Measurements from ENCODE around the gene APOL3. TPM values are rescaled to one million over a fixed set of nuclear protein-coding genes. Genes with fewer than 3 reads are reported as not detected.

Gene APOL3
- total and polyA plus RNA-seq, 2 donors (not counting 3 experiments of a cell fraction or from before 2014, with no cell fraction given) = 17.9 to 36.9 TPM

DNA sequence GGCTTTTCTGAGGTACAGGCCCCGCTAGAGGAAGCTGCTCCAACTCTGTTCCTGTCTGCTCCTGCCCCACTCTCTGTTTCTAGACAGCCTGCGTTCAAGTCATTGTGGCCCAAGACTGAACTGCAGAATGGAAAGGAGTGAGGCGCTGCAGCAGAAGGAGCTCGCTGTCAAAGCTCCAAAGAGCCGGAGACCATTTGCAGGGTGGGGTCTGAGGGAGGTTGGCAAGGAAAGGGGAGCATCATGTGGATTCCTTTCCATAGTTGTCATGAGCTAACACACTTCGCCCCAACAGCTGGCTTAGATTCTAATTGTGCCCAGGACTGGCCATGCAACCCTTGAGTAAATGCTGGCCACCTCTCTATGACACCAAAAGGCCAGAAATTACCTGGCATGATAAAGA is 22.3 kb upstream of the APOL3 start:
- Histone ChIP-seq H4K20me1 (replicated peaks; ENCODE audit: control insufficient read depth, extremely low read depth, insufficient read depth, low read length) (no peaks in the 10 kb centered on the region), H3K4me3 (replicated peaks in 1 of 3; ENCODE audit: insufficient read depth in 1 of 3, low read depth in 1 of 3, low read length in 3 of 3) (no peak overlapping the region), H3K27me3 (ENCODE audit: control insufficient read depth in 2 of 2, insufficient read depth in 2 of 2, low read length in 2 of 2) (peaks cover 2 to 5% of the 10 kb centered on the region in 2 experiments), H3K9me1 (replicated peaks; ENCODE audit: control insufficient read depth, extremely low read depth, insufficient read depth, low read length) (no peaks in the 10 kb centered on the region), H3K4me2 (ENCODE audit: insufficient read depth, low read length) (no peak overlapping the region), H3K4me1 (ENCODE audit: control insufficient read depth, extremely low read depth, insufficient read depth, low read length) (no peaks in the 10 kb centered on the region), H3K9ac (replicated peaks; ENCODE audit: extremely low read depth, insufficient read depth, low read length) (no peak overlapping the region), H3K9me3 (replicated peaks; ENCODE audit: control insufficient read depth, insufficient read depth, low read length) (no peaks in the 10 kb centered on the region), H2AFZ (ENCODE audit: low read depth, low read length) (no peak overlapping the region), H3K27ac (ENCODE audit: insufficient read depth, low read depth, low read length) (no peak overlapping the region), H3K36me3 (ENCODE audit: control insufficient read depth in 2 of 2, extremely low read depth in 1 of 2, insufficient read depth in 2 of 2, low read length in 2 of 2) (no peaks in the 10 kb centered on the region), H3K79me2 (ENCODE audit: control insufficient read depth, insufficient read depth, low read length) (no peaks in the 10 kb centered on the region)
- dilution Hi-C loops (cut with MboI; ENCODE audit: extremely low pct_ligation_motif_present, low sequenced_read_pairs) = no loop called here
- TF ChIP-seq, protein P1, sequence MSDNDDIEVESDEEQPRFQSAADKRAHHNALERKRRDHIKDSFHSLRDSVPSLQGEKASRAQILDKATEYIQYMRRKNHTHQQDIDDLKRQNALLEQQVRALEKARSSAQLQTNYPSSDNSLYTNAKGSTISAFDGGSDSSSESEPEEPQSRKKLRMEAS (IDR thresholded peaks at IDR 0.05; ENCODE audit: insufficient read depth, insufficient read length) = no peak
- TF ChIP-seq EZH2 (IDR thresholded peaks at IDR 0.05; ENCODE audit: borderline replicate concordance, low read depth, low read length, severe bottlenecking) (no peak), JUN (IDR thresholded peaks at IDR 0.05; ENCODE audit: borderline replicate concordance, insufficient read depth, insufficient read length, low read depth) (no peak), MYC (IDR thresholded peaks at IDR 0.05; ENCODE audit: low read depth, low read length) (no peak), POLR2A (IDR thresholded peaks at IDR 0.05; ENCODE audit: low read depth, low read length) (no peak)
- TF ChIP-seq, protein P2, sequence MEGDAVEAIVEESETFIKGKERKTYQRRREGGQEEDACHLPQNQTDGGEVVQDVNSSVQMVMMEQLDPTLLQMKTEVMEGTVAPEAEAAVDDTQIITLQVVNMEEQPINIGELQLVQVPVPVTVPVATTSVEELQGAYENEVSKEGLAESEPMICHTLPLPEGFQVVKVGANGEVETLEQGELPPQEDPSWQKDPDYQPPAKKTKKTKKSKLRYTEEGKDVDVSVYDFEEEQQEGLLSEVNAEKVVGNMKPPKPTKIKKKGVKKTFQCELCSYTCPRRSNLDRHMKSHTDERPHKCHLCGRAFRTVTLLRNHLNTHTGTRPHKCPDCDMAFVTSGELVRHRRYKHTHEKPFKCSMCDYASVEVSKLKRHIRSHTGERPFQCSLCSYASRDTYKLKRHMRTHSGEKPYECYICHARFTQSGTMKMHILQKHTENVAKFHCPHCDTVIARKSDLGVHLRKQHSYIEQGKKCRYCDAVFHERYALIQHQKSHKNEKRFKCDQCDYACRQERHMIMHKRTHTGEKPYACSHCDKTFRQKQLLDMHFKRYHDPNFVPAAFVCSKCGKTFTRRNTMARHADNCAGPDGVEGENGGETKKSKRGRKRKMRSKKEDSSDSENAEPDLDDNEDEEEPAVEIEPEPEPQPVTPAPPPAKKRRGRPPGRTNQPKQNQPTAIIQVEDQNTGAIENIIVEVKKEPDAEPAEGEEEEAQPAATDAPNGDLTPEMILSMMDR (IDR thresholded peaks at IDR 0.05; ENCODE audit: extremely low read depth in 1 of 2, insufficient read depth in 1 of 2, low read depth in 1 of 2, low read length in 2 of 2) = no peak
- intact Hi-C loops (cut with micrococcal nuclease) = no loop called here
- no TSS peak for BruUV-seq (replicated peaks)
- no peak for FAIRE-seq
- DNase-seq (ENCODE audit: low read depth, low spot score) = no peak
- ChIA-PET POLR2A (no interaction called here), CTCF (interaction anchor here (0.8 to 5.7 kb wide), 5 partner anchors 12 to 304 kb away, joined by 3 to 140 read pairs (median 5); no protein-coding TSS in a partner anchor)

DNA sequence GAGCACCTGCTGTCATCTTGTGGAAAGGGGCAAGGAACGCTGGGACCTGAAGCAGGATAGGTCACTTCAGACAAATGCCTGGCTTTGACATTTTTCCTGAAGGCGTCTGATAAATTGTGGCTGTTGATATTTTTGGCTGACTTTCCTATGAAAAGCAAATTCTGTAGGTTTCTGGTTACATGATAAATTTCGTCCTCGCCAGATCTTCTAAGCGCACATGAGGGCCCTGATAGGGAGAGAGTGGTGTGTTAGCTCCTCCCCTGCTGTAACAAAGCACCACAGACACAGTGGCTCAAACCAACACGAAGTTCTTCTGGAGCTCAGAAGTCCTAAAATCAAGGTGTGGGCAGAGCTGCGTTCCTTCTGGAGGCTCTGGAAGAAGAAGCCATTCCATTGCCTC is 21.5 kb upstream of the APOL3 start:
- CTCF ChIA-PET = interaction anchor here (0.8 to 5.7 kb wide), 9 partner anchors 10 to 305 kb away, joined by 3 to 140 read pairs (median 5); no protein-coding TSS in a partner anchor
- DNase-seq (ENCODE audit: low read depth, low spot score) (peak; percentile 60), FAIRE-seq (no peak)
- H3K4me3 ChIP-seq (replicated peaks in 1 of 3; ENCODE audit: insufficient read depth in 1 of 3, low read depth in 1 of 3, low read length in 3 of 3) = no peak overlapping the region
- no peak overlapping the region for H3K4me2 ChIP-seq (ENCODE audit: insufficient read depth, low read length)
- peaks cover 2 to 5% of the 10 kb centered on the region in 2 experiments for H3K27me3 ChIP-seq (ENCODE audit: control insufficient read depth in 2 of 2, insufficient read depth in 2 of 2, low read length in 2 of 2)
- H2AFZ ChIP-seq (ENCODE audit: low read depth, low read length) = no peak overlapping the region
- no peaks in the 10 kb centered on the region for H3K9me1 ChIP-seq (replicated peaks; ENCODE audit: control insufficient read depth, extremely low read depth, insufficient read depth, low read length)
- H3K4me1 ChIP-seq (ENCODE audit: control insufficient read depth, extremely low read depth, insufficient read depth, low read length) = no peaks in the 10 kb centered on the region
- dilution Hi-C loops (cut with MboI; ENCODE audit: extremely low pct_ligation_motif_present, low sequenced_read_pairs) (no loop called here), intact Hi-C loops (cut with micrococcal nuclease) (no loop called here)
- H3K36me3 ChIP-seq (ENCODE audit: control insufficient read depth in 2 of 2, extremely low read depth in 1 of 2, insufficient read depth in 2 of 2, low read length in 2 of 2) = no peaks in the 10 kb centered on the region
- H3K9me3 ChIP-seq (replicated peaks; ENCODE audit: control insufficient read depth, insufficient read depth, low read length) = no peaks in the 10 kb centered on the region
- H4K20me1 ChIP-seq (replicated peaks; ENCODE audit: control insufficient read depth, extremely low read depth, insufficient read depth, low read length) = no peaks in the 10 kb centered on the region
- no peak for TF ChIP-seq MYC (IDR thresholded peaks at IDR 0.05; ENCODE audit: low read depth, low read length)
- no peak for TF ChIP-seq GATA2 (IDR thresholded peaks at IDR 0.05; ENCODE audit: insufficient read depth, insufficient read length, low read depth, low read length)
- no peak for TF ChIP-seq JUN (IDR thresholded peaks at IDR 0.05; ENCODE audit: borderline replicate concordance, insufficient read depth, insufficient read length, low read depth)
- TF ChIP-seq POLR2A (IDR thresholded peaks at IDR 0.05; ENCODE audit: low read depth, low read length) = no peak
- TF ChIP-seq FOS (IDR thresholded peaks at IDR 0.05; ENCODE audit: borderline replicate concordance, insufficient read depth, low read length) = no peak
- no peak for TF ChIP-seq POLR2AphosphoS5 (IDR thresholded peaks at IDR 0.05; ENCODE audit: insufficient read depth, low read depth, low read length)
- TF ChIP-seq, protein P1 (IDR thresholded peaks at IDR 0.05; ENCODE audit: insufficient read depth, insufficient read length) = no peak
- BruUV-seq (replicated peaks) = no TSS peak
- H3K27ac ChIP-seq (ENCODE audit: insufficient read depth, low read depth, low read length) = no peak overlapping the region
- no peak overlapping the region for H3K9ac ChIP-seq (replicated peaks; ENCODE audit: extremely low read depth, insufficient read depth, low read length)
- POLR2A ChIA-PET = no interaction called here
- H3K79me2 ChIP-seq (ENCODE audit: control insufficient read depth, insufficient read depth, low read length) = no peaks in the 10 kb centered on the region

All from endothelial cell of umbilical vein (primary cell).